HL-60 (cell line): ENCODE measurements around the gene COQ8B.

Experiments
- CTCF ChIP-seq: IDR thresholded peaks from one replicate; pipeline ENCODE4 v1.5.1; 2011; ENCODE audit warnings: low read length, control low read depth, inconsistent platforms; ENCODE audit not compliant: insufficient read depth
- POLR2AphosphoS5 ChIP-seq: IDR thresholded peaks from 2 replicates; pipeline ENCODE4 v1.6.1; 2012; ENCODE audit warnings: low read depth

GRCh38 chr19:40733149-40733548 lies 16.5 kb upstream of the COQ8B start:
- TF ChIP-seq POLR2AphosphoS5, result no peak
- TF ChIP-seq CTCF, result no peak
